Hepatocyte (in vitro differentiated cells): Measurements from ENCODE around the gene SOD3. TPM values are rescaled to one million over a fixed set of nuclear protein-coding genes. Genes with fewer than 3 reads are reported as not detected.

Source experiments
- DNase-seq: peaks from one replicate; pipeline ENCODE4 v3.0.0-alpha.2; 2016; ENCODE audit warnings: low spot score
- H2AFZ ChIP-seq: fragments of 200-600 bp; sonication (generic); 2 replicates; pipeline ENCODE4 v1.6.0; 2016; ENCODE audit warnings: antibody characterized with exemption, mild to moderate bottlenecking
- H3K27ac ChIP-seq: fragments of 200-600 bp; sonication (generic); 2 replicates; pipeline ENCODE4 v1.5.1; 2016; ENCODE audit warnings: mild to moderate bottlenecking
- H3K27me3 ChIP-seq: fragments of 200-600 bp; sonication (generic); 2 replicates; pipeline ENCODE4 v1.6.1; 2016
- H3K36me3 ChIP-seq: fragments of 200-600 bp; sonication (generic); replicated peaks from 2 replicates; pipeline ENCODE4 v1.5.1; 2016; ENCODE audit warnings: low read depth; ENCODE audit not compliant: insufficient read depth
- H3K4me1 ChIP-seq: fragments of 200-600 bp; sonication (generic); 2 replicates; pipeline ENCODE4 v1.5.1; 2016; ENCODE audit warnings: mild to moderate bottlenecking, moderate library complexity; ENCODE audit not compliant: insufficient read depth
- H3K4me2 ChIP-seq: fragments of 200-600 bp; sonication (generic); 2 replicates; pipeline ENCODE4 v1.6.0; 2016
- H3K4me3 ChIP-seq: fragments of 200-600 bp; sonication (generic); 2 replicates; pipeline ENCODE4 v1.5.1; 2016; ENCODE audit warnings: mild to moderate bottlenecking
- H3K79me2 ChIP-seq: fragments of 200-600 bp; sonication (generic); 2 replicates; pipeline ENCODE4 v1.6.0; 2017; ENCODE audit warnings: mild to moderate bottlenecking
- H3K9me2 ChIP-seq: fragments of 200-600 bp; sonication (generic); replicated peaks from 2 replicates; pipeline ENCODE4 v1.6.0; 2017; ENCODE audit warnings: mild to moderate bottlenecking; ENCODE audit not compliant: insufficient read depth
- H3K9me3 ChIP-seq: fragments of 200-600 bp; sonication (generic); 2 replicates; pipeline ENCODE4 v1.5.1; 2016; ENCODE audit warnings: low read depth, mild to moderate bottlenecking
- H4K20me1 ChIP-seq: fragments of 200-600 bp; sonication (generic); 2 replicates; pipeline ENCODE4 v1.6.0; 2016; ENCODE audit warnings: mild to moderate bottlenecking; ENCODE audit not compliant: insufficient read depth, poor library complexity, severe bottlenecking
- CTCF ChIP-seq: fragments of 200-600 bp; sonication (generic); IDR thresholded peaks from 2 replicates; pipeline ENCODE4 v1.5.1; 2016; ENCODE audit warnings: antibody characterized with exemption, mild to moderate bottlenecking; ENCODE audit not compliant: poor library complexity
- EZH2 ChIP-seq: fragments of 200-600 bp; sonication (generic); IDR thresholded peaks from 2 replicates; pipeline ENCODE4 v1.6.1; 2016; ENCODE audit warnings: antibody characterized with exemption, mild to moderate bottlenecking, borderline replicate concordance
- EZH2phosphoT487 ChIP-seq: fragments of 200-600 bp; sonication (generic); IDR thresholded peaks from one replicate; pipeline ENCODE4 v1.6.1; 2018; ENCODE audit warnings: antibody characterized with exemption, mild to moderate bottlenecking, low read depth, moderate library complexity; ENCODE audit not compliant: unreplicated experiment, severe bottlenecking
- WGBS: methylation state at CpG from one replicate; pipeline ENCODE4 v1.1.6; 2016; ENCODE audit warnings: low lambda C conversion rate; ENCODE audit errors: missing lambda C conversion rate; 5-methylcytosine and 5-hydroxymethylcytosine counted together
- polyA plus RNA-seq: library from polyadenylated mRNA; unstranded; fragments of >200 nt; fragmentation: Nextera tagmentation; extraction: Ambion mirVana; gene quantifications from 2 replicates; pipeline ENCODE4 v1.2.1, GENCODE V29; 2016
- total RNA-seq: library from RNA; depleted of rRNA; stranded (reverse); fragments of >200 nt; gene quantifications from 2 replicates; pipeline ENCODE4 v1.2.3, GENCODE V29; 2014

Gene SOD3
- total and polyA plus RNA-seq, 2 experiments from 2014 or later = 7.5 to 20.3 TPM

GRCh38 chr4:24764345-24764744 is 31.0 kb upstream of the SOD3 start:
- H3K9me3 ChIP-seq = no peaks in the 10 kb centered on the region
- 92% methylated on average over 3 of the region's 3 CpGs for WGBS

GRCh38 chr4:24765376-24765988 is 29.9 kb upstream of the SOD3 start:
- TF ChIP-seq EZH2phosphoT487 = no peak
- no peak for TF ChIP-seq CTCF
- TF ChIP-seq EZH2 = no peak
- no peak overlapping the region for H3K27ac ChIP-seq
- no peak for DNase-seq
- H3K36me3 ChIP-seq = no peaks in the 10 kb centered on the region
- H3K79me2 ChIP-seq = no peaks in the 10 kb centered on the region
- H3K27me3 ChIP-seq = no peaks in the 10 kb centered on the region
- H3K4me3 ChIP-seq = no peak overlapping the region
- WGBS = 74% methylated on average over 4 of the region's 4 CpGs
- no peaks in the 10 kb centered on the region for H3K9me3 ChIP-seq
- H3K4me1 ChIP-seq = no peaks in the 10 kb centered on the region
- no peaks in the 10 kb centered on the region for H3K9me2 ChIP-seq
- H2AFZ ChIP-seq = no peak overlapping the region
- H3K4me2 ChIP-seq = no peak overlapping the region
- no peaks in the 10 kb centered on the region for H4K20me1 ChIP-seq

More at GRCh38 chr4:24764345-24764744, 31.0 kb upstream of the SOD3 start:
- no peak for DNase-seq
- H3K27me3 ChIP-seq = no peaks in the 10 kb centered on the region
- H3K79me2 ChIP-seq = no peaks in the 10 kb centered on the region
- H3K36me3 ChIP-seq = no peaks in the 10 kb centered on the region
- TF ChIP-seq CTCF = no peak
- H3K9me2 ChIP-seq = no peaks in the 10 kb centered on the region
- H4K20me1 ChIP-seq = no peaks in the 10 kb centered on the region
- H2AFZ ChIP-seq = no peak overlapping the region
- no peaks in the 10 kb centered on the region for H3K4me1 ChIP-seq
- no peak overlapping the region for H3K27ac ChIP-seq
- no peak overlapping the region for H3K4me2 ChIP-seq
- no peak overlapping the region for H3K4me3 ChIP-seq

- Histone ChIP-seq H3K4me1 (no peaks in the 10 kb centered on the region), H3K79me2 (no peaks in the 10 kb centered on the region), H3K9me3 (no peaks in the 10 kb centered on the region), H4K20me1 (no peaks in the 10 kb centered on the region), H2AFZ (no peak overlapping the region), H3K9me2 (no peaks in the 10 kb centered on the region), H3K27ac (no peak overlapping the region), H3K4me3 (no peak overlapping the region), H3K27me3 (no peaks in the 10 kb centered on the region), H3K4me2 (no peak overlapping the region), H3K36me3 (no peaks in the 10 kb centered on the region)
- TF ChIP-seq CTCF = no peak
- no peak for TF ChIP-seq EZH2
- no peak for TF ChIP-seq EZH2phosphoT487
- DNase-seq = no peak
- 67% methylated on average over 5 of the region's 5 CpGs for WGBS
Observed at GRCh38 chr4:24768006-24768405, 27.4 kb upstream of the SOD3 start.

- H3K36me3 ChIP-seq = no peaks in the 10 kb centered on the region
- no peaks in the 10 kb centered on the region for H3K4me1 ChIP-seq
- H2AFZ ChIP-seq = no peak overlapping the region
- no peak overlapping the region for H3K4me3 ChIP-seq
- H3K4me2 ChIP-seq = no peak overlapping the region
- no peaks in the 10 kb centered on the region for H3K79me2 ChIP-seq
- no peak for DNase-seq
- no peaks in the 10 kb centered on the region for H3K9me2 ChIP-seq
- TF ChIP-seq CTCF (no peak), EZH2phosphoT487 (no peak), EZH2 (no peak)
- H3K27ac ChIP-seq = no peak overlapping the region
- no peaks in the 10 kb centered on the region for H4K20me1 ChIP-seq
- no peaks in the 10 kb centered on the region for H3K9me3 ChIP-seq
- no peaks in the 10 kb centered on the region for H3K27me3 ChIP-seq
Observed at GRCh38 chr4:24768604-24769003, 26.8 kb upstream of the SOD3 start.
